Thoracic aorta (tissue), 2 donors: ENCODE measurements around the gene PNPLA2. TPM values are rescaled to one million over a fixed set of nuclear protein-coding genes. Genes with fewer than 3 reads are reported as not detected.

Experiments used
- ATAC-seq: fragments of 150-250 bp; one replicate; pipeline ENCODE4 v1.8.0; 2017; ENCODE audit warnings: low read depth; ENCODE audit not compliant: insufficient number of reproducible peaks, low FRiP score
- DNase-seq: peaks from one replicate; pipeline ENCODE4 v3.0.0-alpha.2; 2020; ENCODE audit warnings: low spot score
- H3K27ac ChIP-seq, 2 donors: fragments of 200-600 bp; sonication (generic); 1 replicate in 1 of 2; 2 replicates in 1 of 2; pipeline ENCODE4 v1.5.1; 2016; ENCODE audit warnings: mild to moderate bottlenecking in 2 of 2, moderate library complexity in 2 of 2
- H3K27me3 ChIP-seq: fragments of 200-600 bp; sonication (generic); replicated peaks from 2 replicates; pipeline ENCODE4 v1.6.0; 2016; ENCODE audit warnings: mild to moderate bottlenecking; ENCODE audit not compliant: insufficient read depth
- H3K36me3 ChIP-seq: fragments of 200-600 bp; sonication (generic); one replicate; pipeline ENCODE4 v1.5.1; 2016
- H3K4me1 ChIP-seq, 2 donors: fragments of 200-600 bp; sonication (generic); 1 replicate in 1 of 2; 2 replicates in 1 of 2; pipeline versions ENCODE4 v1.5.1 to v1.6.0; 2016; ENCODE audit warnings: low read depth in 2 of 2, mild to moderate bottlenecking in 1 of 2; ENCODE audit not compliant: control insufficient read depth in 1 of 2
- H3K4me3 ChIP-seq: fragments of 200-600 bp; sonication (generic); 2 replicates; pipeline ENCODE4 v1.5.1; 2016; ENCODE audit warnings: mild to moderate bottlenecking
- H3K9me3 ChIP-seq: fragments of 200-600 bp; sonication (generic); 2 replicates; pipeline ENCODE4 v1.5.1; 2016
- total RNA-seq, 2 donors: library from RNA; depleted of rRNA; stranded (reverse); fragments of >200 nt; gene quantifications; one replicate each; pipeline versions ENCODE4 v1.1.0 to v1.2.3, GENCODE V29; 2016
- TF ChIP-seq, protein P1 (sequence below): fragments of 200-600 bp; sonication (generic); IDR thresholded peaks from one replicate; pipeline ENCODE4 v1.5.1; 2019; ENCODE audit warnings: antibody characterized with exemption

Gene PNPLA2
- total RNA-seq, 2 donors from 2014 or later: 105 to 115 TPM

GRCh38 chr11:844693-845644 lies 26.3 kb downstream of the PNPLA2 start:
- DNase-seq (peak; percentile 72), ATAC-seq (peak; percentile 22)
- Histone ChIP-seq H3K4me3 (peak overlapping the region; percentile 95), H3K36me3 (peaks cover 3% of the 10 kb centered on the region), H3K4me1 (peaks cover 46 to 67% of the 10 kb centered on the region in 2 donors), H3K27ac (peak overlapping the region; percentile 86 to 88), H3K27me3 (no peaks in the 10 kb centered on the region), H3K9me3 (no peaks in the 10 kb centered on the region)
- TF ChIP-seq, protein P1, sequence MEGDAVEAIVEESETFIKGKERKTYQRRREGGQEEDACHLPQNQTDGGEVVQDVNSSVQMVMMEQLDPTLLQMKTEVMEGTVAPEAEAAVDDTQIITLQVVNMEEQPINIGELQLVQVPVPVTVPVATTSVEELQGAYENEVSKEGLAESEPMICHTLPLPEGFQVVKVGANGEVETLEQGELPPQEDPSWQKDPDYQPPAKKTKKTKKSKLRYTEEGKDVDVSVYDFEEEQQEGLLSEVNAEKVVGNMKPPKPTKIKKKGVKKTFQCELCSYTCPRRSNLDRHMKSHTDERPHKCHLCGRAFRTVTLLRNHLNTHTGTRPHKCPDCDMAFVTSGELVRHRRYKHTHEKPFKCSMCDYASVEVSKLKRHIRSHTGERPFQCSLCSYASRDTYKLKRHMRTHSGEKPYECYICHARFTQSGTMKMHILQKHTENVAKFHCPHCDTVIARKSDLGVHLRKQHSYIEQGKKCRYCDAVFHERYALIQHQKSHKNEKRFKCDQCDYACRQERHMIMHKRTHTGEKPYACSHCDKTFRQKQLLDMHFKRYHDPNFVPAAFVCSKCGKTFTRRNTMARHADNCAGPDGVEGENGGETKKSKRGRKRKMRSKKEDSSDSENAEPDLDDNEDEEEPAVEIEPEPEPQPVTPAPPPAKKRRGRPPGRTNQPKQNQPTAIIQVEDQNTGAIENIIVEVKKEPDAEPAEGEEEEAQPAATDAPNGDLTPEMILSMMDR: no peak

DNA sequence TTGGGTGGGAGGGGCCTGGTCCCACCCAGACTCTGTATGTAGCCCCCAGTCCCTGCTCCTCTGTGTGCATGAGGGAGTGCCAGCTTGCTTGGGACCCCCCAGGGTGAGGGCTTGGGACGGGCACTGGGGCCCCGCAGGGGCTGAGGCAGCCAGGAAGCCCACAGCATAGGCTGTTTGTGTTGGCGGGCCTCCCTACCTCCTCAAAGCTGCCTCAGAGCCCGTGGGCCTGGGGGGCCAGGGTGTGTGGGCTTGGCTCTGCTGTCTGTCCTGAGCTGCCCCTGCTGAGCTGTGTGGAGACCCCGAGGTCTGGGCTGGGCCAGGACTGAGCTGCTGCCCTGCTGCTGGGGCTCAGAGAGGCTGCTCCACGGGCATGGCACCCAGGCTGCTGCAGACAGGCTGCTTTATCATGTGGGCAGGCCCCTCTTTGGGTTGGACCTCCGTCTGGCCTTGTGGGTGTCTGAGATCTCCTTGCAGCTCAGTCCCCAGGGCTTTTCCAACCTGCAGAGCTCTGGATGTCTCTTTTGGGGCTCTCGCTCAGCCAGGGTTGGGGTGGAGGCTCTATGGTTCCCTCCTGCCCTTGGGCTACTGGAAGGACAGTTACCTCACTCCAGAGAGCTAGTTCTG lies 27.3 kb downstream of the PNPLA2 start:
- Histone ChIP-seq H3K27ac (peak overlapping the region; percentile 86 to 88), H3K36me3 (no peaks in the 10 kb centered on the region), H3K4me3 (no peak overlapping the region), H3K9me3 (no peaks in the 10 kb centered on the region), H3K4me1 (peaks cover 44 to 61% of the 10 kb centered on the region in 2 donors), H3K27me3 (no peaks in the 10 kb centered on the region)
- TF ChIP-seq, protein P1: no peak
- DNase-seq (no peak), ATAC-seq (no peak)

GRCh38 chr11:846496-847098 lies 27.9 kb downstream of the PNPLA2 start:
- ATAC-seq (no peak), DNase-seq (no peak)
- no peaks in the 10 kb centered on the region for H3K27me3 ChIP-seq
- TF ChIP-seq, protein P1: no peak
- H3K36me3 ChIP-seq: no peaks in the 10 kb centered on the region
- H3K27ac ChIP-seq: peak overlapping the region in 1 of 2 donors; percentile 88
- no peaks in the 10 kb centered on the region for H3K9me3 ChIP-seq
- H3K4me1 ChIP-seq: peaks cover 38 to 55% of the 10 kb centered on the region in 2 donors
- H3K4me3 ChIP-seq: no peak overlapping the region

- DNase-seq: no peak
- peaks cover 38 to 54% of the 10 kb centered on the region in 2 donors for H3K4me1 ChIP-seq
- H3K4me3 ChIP-seq: no peak overlapping the region
- H3K36me3 ChIP-seq: no peaks in the 10 kb centered on the region
- no peaks in the 10 kb centered on the region for H3K27me3 ChIP-seq
- no peaks in the 10 kb centered on the region for H3K9me3 ChIP-seq
- TF ChIP-seq, protein P1: no peak
- no peak for ATAC-seq
- no peak overlapping the region for H3K27ac ChIP-seq
Observed at GRCh38 chr11:847876-848275, 29.2 kb downstream of the PNPLA2 start.
